SK-N-SH (cell line): Measurements from ENCODE around the gene CDH23. TPM values are rescaled to one million over a fixed set of nuclear protein-coding genes. Genes with fewer than 3 reads are reported as not detected.

Experiments used
- CTCF ChIA-PET: fragments of 300-600, 350-600 bp; formaldehyde crosslinking; extraction: SDS; loops from one replicate; lab custom pipeline; 2021; lab: Yijun Ruan, JAX
- POLR2A ChIA-PET: fragments of 350-600 bp; sonication (Branson Sonifier 250); formaldehyde crosslinking; extraction: SDS; loops from one replicate; lab custom pipeline; 2020; ENCODE audit warnings: antibody characterized with exemption, inconsistent platforms; lab: Yijun Ruan, JAX
- DNase-seq: peaks from one replicate; pipeline ENCODE4 v3.0.0; 2012
- H2AFZ ChIP-seq: fragments of 200-600 bp; sonication (generic); 2 replicates; pipeline ENCODE4 v1.8.1; 2016; ENCODE audit warnings: antibody characterized with exemption, mild to moderate bottlenecking, low read depth
- H3F3A ChIP-seq: fragments of 200-600 bp; sonication (generic); replicated peaks from 2 replicates; pipeline ENCODE3; 2016; ENCODE audit warnings: antibody characterized with exemption, mild to moderate bottlenecking; ENCODE audit not compliant: insufficient read depth
- H3K27ac ChIP-seq, 2 experiments: fragments of 200-500 bp in 1 of 2; fragments of 200-600 bp in 1 of 2; sonication (Bioruptor generic) in 1 of 2; sonication (generic), shearing (Covaris generic) in 1 of 2; 2 replicates each; pipeline versions ENCODE4 v1.5.1 to v1.6.1; 2014 to 2016; ENCODE audit warnings: low read depth in 2 of 2, inconsistent platforms in 1 of 2, low read length in 1 of 2, mild to moderate bottlenecking in 1 of 2, mixed read lengths in 1 of 2
- H3K27me3 ChIP-seq: fragments of 200-600 bp; sonication (generic), shearing (Covaris generic); 2 replicates; pipeline ENCODE4 v1.6.1; 2016; ENCODE audit warnings: mixed run types; ENCODE audit not compliant: insufficient read depth
- H3K36me3 ChIP-seq, 2 experiments: fragments of 200-500 bp in 1 of 2; fragments of 200-600 bp in 1 of 2; sonication (Bioruptor generic) in 1 of 2; sonication (generic) in 1 of 2; replicated peaks in 1 of 2; 2 replicates each; pipeline versions ENCODE3 to v1.5.1; 2014 to 2016; ENCODE audit warnings: low read length in 1 of 2, mild to moderate bottlenecking in 1 of 2; ENCODE audit not compliant: insufficient read depth in 2 of 2, control insufficient read depth in 1 of 2
- H3K4me1 ChIP-seq, 2 experiments: fragments of 200-500 bp in 1 of 2; fragments of 200-600 bp in 1 of 2; sonication (Bioruptor generic) in 1 of 2; sonication (generic), shearing (Covaris generic) in 1 of 2; 2 replicates each; pipeline versions ENCODE4 v1.5.1 to v1.6.1; 2014 to 2016; ENCODE audit warnings: low read depth in 1 of 2, low read length in 1 of 2, mixed run types in 1 of 2; ENCODE audit not compliant: insufficient read depth in 2 of 2, control insufficient read depth in 1 of 2
- H3K4me2 ChIP-seq: fragments of 200-600 bp; sonication (generic), shearing (Covaris generic); 2 replicates; pipeline ENCODE4 v1.6.1; 2017; ENCODE audit warnings: mixed run types
- H3K4me3 ChIP-seq, 2 experiments: fragments of 200-500 bp in 1 of 2; fragments of 200-600 bp in 1 of 2; sonication (Bioruptor generic) in 1 of 2; sonication (generic), shearing (Covaris generic) in 1 of 2; 2 replicates each; pipeline versions ENCODE4 v1.5.1 to v1.8.1; 2014 to 2016; ENCODE audit warnings: low read depth in 2 of 2, inconsistent platforms in 1 of 2, low read length in 1 of 2, mild to moderate bottlenecking in 1 of 2, mixed read lengths in 1 of 2, moderate library complexity in 1 of 2
- H3K79me2 ChIP-seq: fragments of 200-600 bp; sonication (generic); 2 replicates; pipeline ENCODE4 v1.8.1; 2017; ENCODE audit warnings: mild to moderate bottlenecking; ENCODE audit not compliant: insufficient read depth
- H3K9ac ChIP-seq: fragments of 200-600 bp; sonication (generic); 2 replicates; pipeline ENCODE4 v1.6.1; 2017; ENCODE audit warnings: mixed run types
- H3K9me2 ChIP-seq: fragments of 200-600 bp; sonication (generic); 2 replicates; pipeline ENCODE4 v1.6.1; 2017; ENCODE audit warnings: mixed run types
- H3K9me3 ChIP-seq: fragments of 200-600 bp; sonication (generic); 2 replicates; pipeline ENCODE4 v1.6.1; 2017; ENCODE audit warnings: mixed run types, mild to moderate bottlenecking, moderate library complexity
- H4K20me1 ChIP-seq: fragments of 200-600 bp; sonication (generic); 2 replicates; pipeline ENCODE4 v1.6.1; 2017; ENCODE audit warnings: mild to moderate bottlenecking, mixed run types; ENCODE audit not compliant: insufficient read depth
- ELF1 ChIP-seq: IDR thresholded peaks from 2 replicates; pipeline ENCODE4 v1.4.0; 2012
- EZH2phosphoT487 ChIP-seq: fragments of 200-600 bp; sonication (generic); IDR thresholded peaks from 2 replicates; pipeline ENCODE4 v1.6.1; 2017; ENCODE audit warnings: low read depth, mixed run types, mild to moderate bottlenecking, antibody characterized with exemption, moderate library complexity, borderline replicate concordance
- FOSL2 ChIP-seq: IDR thresholded peaks from 2 replicates; pipeline ENCODE4 v1.4.0; 2012; ENCODE audit warnings: low read depth, mild to moderate bottlenecking, moderate library complexity, borderline replicate concordance
- MXI1 ChIP-seq: IDR thresholded peaks from 2 replicates; pipeline ENCODE4 v1.6.1; 2012; ENCODE audit warnings: mild to moderate bottlenecking, low read depth, low read length, improper control_type of control experiment
- RXRA ChIP-seq: IDR thresholded peaks from 2 replicates; pipeline ENCODE4 v1.4.0; 2012; ENCODE audit warnings: low read depth, mild to moderate bottlenecking, borderline replicate concordance
- SIN3A ChIP-seq: IDR thresholded peaks from 2 replicates; pipeline ENCODE4 v1.6.1; 2012; ENCODE audit warnings: low read depth, mild to moderate bottlenecking, low read length, moderate library complexity, borderline replicate concordance
- SMC3 ChIP-seq: IDR thresholded peaks from 2 replicates; pipeline ENCODE4 v1.6.1; 2012; ENCODE audit warnings: low read depth, low read length, improper control_type of control experiment
- ZBTB33 ChIP-seq: IDR thresholded peaks from 2 replicates; pipeline ENCODE4 v1.4.0; 2012; ENCODE audit warnings: low read depth, borderline replicate concordance
- WGBS: methylation state at CpG from one replicate; pipeline ENCODE4 v1.1.6; 2017; ENCODE audit warnings: low lambda C conversion rate; 5-methylcytosine and 5-hydroxymethylcytosine counted together
- polyA plus RNA-seq, 3 experiments: library from polyadenylated mRNA; depleted of rRNA; stranded (reverse); fragments of >200 nt; gene quantifications; 2 replicates each; pipeline ENCODE4 v1.2.3, GENCODE V29; 2012
- TF ChIP-seq, protein P1 (sequence below): IDR thresholded peaks from 2 replicates; pipeline ENCODE4 v1.4.0; 2012; ENCODE audit warnings: low read depth

Gene CDH23
- polyA plus RNA-seq, 1 of the 3 experiments (the other 2 are of a cell fraction): 0.03 TPM

DNA sequence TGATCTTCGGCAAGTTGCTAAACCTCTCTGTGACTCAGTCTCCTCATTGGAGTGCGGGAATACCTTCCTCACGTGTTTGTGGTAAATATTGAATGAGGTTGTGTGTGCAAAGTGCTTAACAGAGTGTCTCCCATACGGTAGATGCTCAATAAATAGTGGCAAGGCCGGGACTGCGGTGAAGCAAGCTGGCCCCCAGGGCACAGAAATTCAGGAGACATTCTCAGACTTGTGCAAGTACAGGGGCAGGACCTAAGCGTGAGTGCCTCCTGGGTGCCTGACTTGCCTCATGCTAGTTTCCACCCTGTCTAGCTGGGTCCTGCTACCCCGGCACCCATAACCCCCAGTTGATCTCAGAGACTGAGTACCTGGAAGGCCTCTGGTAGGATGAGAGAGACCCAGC, 97.8 kb downstream of the CDH23 start:
- TF ChIP-seq, protein P1, sequence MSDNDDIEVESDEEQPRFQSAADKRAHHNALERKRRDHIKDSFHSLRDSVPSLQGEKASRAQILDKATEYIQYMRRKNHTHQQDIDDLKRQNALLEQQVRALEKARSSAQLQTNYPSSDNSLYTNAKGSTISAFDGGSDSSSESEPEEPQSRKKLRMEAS: no peak
- TF ChIP-seq RXRA: no peak
- no peak for TF ChIP-seq MXI1
- no peak for TF ChIP-seq FOSL2
- TF ChIP-seq SIN3A: no peak
- TF ChIP-seq ELF1: no peak
- no peak for TF ChIP-seq SMC3
- Histone ChIP-seq H3K4me1 (peaks cover 0 to 13% of the 10 kb centered on the region in 2 experiments; a peak in 2 of 4 replicates), H3K4me3 (no peak overlapping the region), H3K9ac (no peak overlapping the region), H3K9me2 (no peaks in the 10 kb centered on the region), H3K4me2 (no peak overlapping the region), H3K36me3 (no peaks in the 10 kb centered on the region), H3K79me2 (no peaks in the 10 kb centered on the region), H3K27ac (no peak overlapping the region), H3F3A (no peaks in the 10 kb centered on the region), H3K9me3 (no peaks in the 10 kb centered on the region), H2AFZ (no peak overlapping the region), H4K20me1 (no peaks in the 10 kb centered on the region), H3K27me3 (no peaks in the 10 kb centered on the region; the same call in none of the 2 replicates)
- CTCF ChIA-PET: interaction anchor here (1.1 kb wide), 1 partner anchor 11 kb away, joined by 3 read pairs; no protein-coding TSS in a partner anchor
- no peak for DNase-seq
- POLR2A ChIA-PET: no interaction called here
- WGBS: 79% methylated on average over 6 of the region's 8 CpGs

DNA sequence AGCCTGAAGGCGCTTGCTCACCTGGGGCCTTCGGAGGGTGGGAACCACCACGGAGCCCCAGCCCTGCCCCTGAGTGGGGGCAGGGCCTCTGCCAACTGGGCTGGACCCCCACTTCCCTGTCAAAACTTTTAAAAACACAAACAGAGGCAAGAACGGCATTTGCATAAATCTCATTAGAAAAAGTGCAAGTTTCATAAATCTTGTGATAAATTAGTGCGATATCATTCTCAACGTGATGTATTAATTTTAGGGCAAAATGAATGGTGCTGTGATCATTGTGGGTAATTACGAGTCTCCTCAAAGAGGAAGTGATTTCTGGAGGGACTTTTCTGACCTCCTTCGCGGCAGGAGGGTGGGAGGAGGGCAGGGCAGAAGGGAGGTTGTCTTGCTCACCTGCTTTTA, 98.3 kb downstream of the CDH23 start:
- H3K9me3 ChIP-seq: no peaks in the 10 kb centered on the region
- POLR2A ChIA-PET: no interaction called here
- WGBS: 64% methylated on average over 9 of the region's 9 CpGs

More for the DNA sequence above, 98.3 kb downstream of the CDH23 start:
- H4K20me1 ChIP-seq: no peaks in the 10 kb centered on the region
- H3K4me3 ChIP-seq: no peak overlapping the region
- no peaks in the 10 kb centered on the region; the same call in none of the 2 replicates for H3K27me3 ChIP-seq
- H3K9ac ChIP-seq: no peak overlapping the region
- DNase-seq: no peak
- H3K9me2 ChIP-seq: no peaks in the 10 kb centered on the region
- no peak overlapping the region for H3K27ac ChIP-seq
- H3K79me2 ChIP-seq: no peaks in the 10 kb centered on the region
- no peak overlapping the region for H3K4me2 ChIP-seq
- TF ChIP-seq EZH2phosphoT487: no peak
- no peak for TF ChIP-seq ZBTB33
- TF ChIP-seq, all 33 proteins: peak for 0
- Histone ChIP-seq H3K4me1 (peaks cover 0 to 13% of the 10 kb centered on the region in 2 experiments; a peak in 2 of 4 replicates), H3K36me3 (no peaks in the 10 kb centered on the region), H3F3A (no peaks in the 10 kb centered on the region), H2AFZ (no peak overlapping the region)
- CTCF ChIA-PET: no interaction called here
